Measurements from ENCODE around the gene CWC25. TPM values are rescaled to one million over a fixed set of nuclear protein-coding genes. Genes with fewer than 3 reads are reported as not detected.

The CWC25 gene
- total RNA-seq, 4 donors from 2014 or later, result 19.0 to 26.8 (median 22.1) TPM

DNA sequence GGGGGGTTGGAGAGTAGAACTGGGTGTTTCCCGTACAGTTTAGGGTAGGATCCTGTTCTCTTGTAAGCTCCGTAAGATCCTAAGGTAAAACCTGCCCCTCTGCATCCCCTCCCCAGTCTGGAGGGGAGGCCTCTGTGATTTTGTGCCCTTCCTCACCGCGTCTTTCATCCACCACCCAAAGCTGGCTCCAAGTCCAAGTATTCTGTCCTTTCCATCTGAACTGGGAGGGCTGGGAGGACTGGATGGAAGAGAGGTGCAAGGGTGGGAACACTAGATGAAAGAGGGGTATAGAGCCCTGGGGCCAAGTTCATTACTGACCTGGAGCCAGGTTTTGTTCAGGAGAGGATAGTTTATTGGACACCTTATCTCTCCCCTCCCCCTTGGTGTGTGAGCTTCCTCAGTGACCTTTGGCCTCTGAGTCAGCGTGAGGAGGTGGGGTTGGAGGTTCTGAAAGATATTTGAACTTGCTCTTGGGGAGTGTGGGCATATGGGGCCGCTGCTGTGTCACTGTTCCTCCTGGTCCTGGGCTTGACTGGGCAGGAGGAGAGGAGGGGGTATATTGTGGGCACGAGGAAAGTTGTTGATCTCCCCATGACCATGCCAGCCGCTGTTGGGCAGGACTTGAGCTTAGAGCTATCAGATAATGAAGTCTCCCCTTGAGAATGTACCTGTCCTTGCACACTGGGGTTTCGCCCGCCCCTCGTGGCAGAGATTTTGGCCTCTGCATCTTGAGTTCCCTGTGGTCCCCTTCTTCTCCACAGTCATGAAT is 46.3 kb upstream of the CWC25 start:
- Histone ChIP-seq H3K27me3 (no peaks in the 10 kb centered on the region), H3K36me3 (no peaks in the 10 kb centered on the region), H3K9me3 (no peaks in the 10 kb centered on the region), H3K4me3 (replicated peaks in 1 of 3) (peak overlapping the region in 2 of 3 donors; percentile 87 to 99), H3K27ac (peak overlapping the region; percentile 92 to 98 (median 95)), H3K4me1 (peaks cover 40 to 60% of the 10 kb centered on the region in 2 donors)
- peak; percentile 43 to 47 for DNase-seq
- intact Hi-C loops (cut with DNase I), result no loop called here
- TF ChIP-seq, protein P1, sequence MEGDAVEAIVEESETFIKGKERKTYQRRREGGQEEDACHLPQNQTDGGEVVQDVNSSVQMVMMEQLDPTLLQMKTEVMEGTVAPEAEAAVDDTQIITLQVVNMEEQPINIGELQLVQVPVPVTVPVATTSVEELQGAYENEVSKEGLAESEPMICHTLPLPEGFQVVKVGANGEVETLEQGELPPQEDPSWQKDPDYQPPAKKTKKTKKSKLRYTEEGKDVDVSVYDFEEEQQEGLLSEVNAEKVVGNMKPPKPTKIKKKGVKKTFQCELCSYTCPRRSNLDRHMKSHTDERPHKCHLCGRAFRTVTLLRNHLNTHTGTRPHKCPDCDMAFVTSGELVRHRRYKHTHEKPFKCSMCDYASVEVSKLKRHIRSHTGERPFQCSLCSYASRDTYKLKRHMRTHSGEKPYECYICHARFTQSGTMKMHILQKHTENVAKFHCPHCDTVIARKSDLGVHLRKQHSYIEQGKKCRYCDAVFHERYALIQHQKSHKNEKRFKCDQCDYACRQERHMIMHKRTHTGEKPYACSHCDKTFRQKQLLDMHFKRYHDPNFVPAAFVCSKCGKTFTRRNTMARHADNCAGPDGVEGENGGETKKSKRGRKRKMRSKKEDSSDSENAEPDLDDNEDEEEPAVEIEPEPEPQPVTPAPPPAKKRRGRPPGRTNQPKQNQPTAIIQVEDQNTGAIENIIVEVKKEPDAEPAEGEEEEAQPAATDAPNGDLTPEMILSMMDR (IDR thresholded peaks at IDR 0.05), result no peak
- peak in 1 of 2 donors; percentile 7 for TF ChIP-seq POLR2A (IDR thresholded peaks at IDR 0.05)
- WGBS, 2 donors, result 28 to 37% methylated on average over 11 of the region's 11 CpGs

DNA sequence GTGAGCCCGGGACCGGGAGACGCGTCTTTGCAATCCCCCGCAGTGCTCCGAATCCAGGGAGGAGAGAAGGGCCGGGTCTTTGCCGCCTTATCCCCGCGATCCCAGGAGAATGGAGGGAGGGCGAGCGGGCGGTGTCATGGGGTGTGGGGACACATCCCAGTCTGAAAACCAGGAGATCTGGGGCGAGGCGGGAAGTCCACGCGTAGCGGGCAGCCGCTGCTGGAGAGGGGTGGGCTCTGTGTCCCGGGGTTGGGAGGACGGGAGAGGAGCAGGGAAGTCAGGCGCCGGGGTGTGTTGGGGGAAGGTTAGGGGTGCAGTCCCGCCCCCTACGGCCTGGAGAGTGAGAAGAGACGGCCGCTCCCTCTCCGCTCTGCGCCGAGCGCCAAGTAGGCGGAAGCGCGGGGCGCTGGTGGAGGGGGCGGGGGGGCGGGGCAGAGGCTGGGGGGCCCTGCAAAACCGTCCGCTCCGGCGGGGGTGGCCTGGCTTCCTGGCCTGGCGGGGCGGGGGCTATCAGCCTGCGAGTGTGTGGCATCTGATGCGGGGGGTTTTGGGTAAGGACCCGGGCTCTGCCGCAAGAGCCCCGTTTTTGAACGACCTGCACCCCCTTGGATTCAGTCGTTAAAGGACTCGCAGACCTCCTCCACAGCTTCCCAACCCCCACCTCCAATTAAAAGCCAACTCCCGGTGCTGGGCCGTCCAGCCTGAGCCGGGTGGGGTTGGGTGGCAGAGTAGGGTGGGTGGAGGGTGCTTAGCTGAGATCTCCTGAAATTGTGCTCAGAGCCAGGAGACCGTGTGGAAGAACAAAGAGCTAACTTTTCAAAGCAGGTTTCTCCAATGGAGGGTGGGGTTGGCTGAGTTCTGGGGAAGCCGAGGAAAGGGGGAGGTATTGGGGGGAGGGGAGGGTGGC is 45.4 kb upstream of the CWC25 start:
- Histone ChIP-seq H3K4me3 (replicated peaks in 1 of 3) (peak overlapping the region; percentile 87 to 99 (median 92)), H3K4me1 (peaks cover 36 to 56% of the 10 kb centered on the region in 2 donors), H3K27ac (peak overlapping the region; percentile 92 to 98 (median 95)), H3K9me3 (no peaks in the 10 kb centered on the region), H3K36me3 (no peaks in the 10 kb centered on the region), H3K27me3 (no peaks in the 10 kb centered on the region)
- peak; percentile 74 to 77 for DNase-seq
- 0 to 1% methylated on average over 27 to 33 of the region's 56 CpGs for WGBS, 2 donors
- TF ChIP-seq, protein P1 (IDR thresholded peaks at IDR 0.05), result no peak
- no peak for TF ChIP-seq POLR2A (IDR thresholded peaks at IDR 0.05)
- intact Hi-C loops (cut with DNase I), result no loop called here

DNA sequence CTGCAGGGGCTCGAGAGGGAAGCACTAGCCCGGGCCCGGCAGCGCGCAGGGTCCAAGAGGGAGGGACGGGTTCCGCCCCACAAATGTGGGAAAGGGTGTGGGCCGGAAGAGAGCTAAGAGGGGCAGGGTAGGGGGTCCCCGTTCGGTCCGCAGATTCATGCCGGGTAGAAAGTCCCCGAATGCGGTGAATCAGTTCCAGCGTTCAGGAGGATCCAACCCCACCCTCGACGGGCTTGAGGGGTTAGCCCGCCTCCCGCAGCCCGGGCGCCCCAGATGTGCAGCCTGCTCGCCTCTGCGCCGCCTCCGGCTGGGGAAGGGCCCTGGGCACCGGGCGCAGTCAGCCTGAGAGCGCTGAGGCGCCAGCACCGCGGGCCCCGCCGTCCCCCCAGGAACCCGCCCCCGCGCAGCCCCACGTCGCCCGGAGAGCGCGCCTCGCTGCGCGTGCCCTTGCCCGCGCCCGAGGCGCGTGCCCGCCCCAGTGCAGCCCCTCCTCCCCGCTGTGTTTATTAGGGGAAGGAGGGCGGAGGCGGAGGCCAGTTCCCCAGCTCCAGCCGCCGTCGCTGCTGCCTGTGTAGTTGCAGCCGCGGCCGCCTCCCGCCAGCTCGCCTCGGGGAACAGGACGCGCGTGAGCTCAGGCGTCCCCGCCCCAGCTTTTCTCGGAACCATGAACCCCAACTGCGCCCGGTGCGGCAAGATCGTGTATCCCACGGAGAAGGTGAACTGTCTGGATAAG is 44.6 kb upstream of the CWC25 start, which contains the start of gene LASP1:
TSS of gene LASP1 (plus strand) at position 533 of the 733 bp plus-strand sequence. CDS start at position 665, 132 bp downstream.
- intact Hi-C loops (cut with DNase I), result no loop called here
- peaks cover 28 to 48% of the 10 kb centered on the region in 2 donors for H3K4me1 ChIP-seq
- no peaks in the 10 kb centered on the region for H3K9me3 ChIP-seq
- TF ChIP-seq POLR2A (IDR thresholded peaks at IDR 0.05), result peak; percentile 95 to 98
- TF ChIP-seq, protein P1 (IDR thresholded peaks at IDR 0.05), result peak in 2 of 6 experiments; percentile 1
- H3K27ac ChIP-seq, result peak within 1 kb of the TSS; percentile 92 to 98 (median 95)
- H3K36me3 ChIP-seq, result no peaks in the 10 kb centered on the region
- no peaks in the 10 kb centered on the region for H3K27me3 ChIP-seq
- peak; percentile 87 for DNase-seq
- WGBS, 2 donors, result 0% methylated on average over 8 to 21 of the region's 73 CpGs
- peak within 1 kb of the TSS; percentile 87 to 99 (median 92) for H3K4me3 ChIP-seq (replicated peaks in 1 of 3)

DNA sequence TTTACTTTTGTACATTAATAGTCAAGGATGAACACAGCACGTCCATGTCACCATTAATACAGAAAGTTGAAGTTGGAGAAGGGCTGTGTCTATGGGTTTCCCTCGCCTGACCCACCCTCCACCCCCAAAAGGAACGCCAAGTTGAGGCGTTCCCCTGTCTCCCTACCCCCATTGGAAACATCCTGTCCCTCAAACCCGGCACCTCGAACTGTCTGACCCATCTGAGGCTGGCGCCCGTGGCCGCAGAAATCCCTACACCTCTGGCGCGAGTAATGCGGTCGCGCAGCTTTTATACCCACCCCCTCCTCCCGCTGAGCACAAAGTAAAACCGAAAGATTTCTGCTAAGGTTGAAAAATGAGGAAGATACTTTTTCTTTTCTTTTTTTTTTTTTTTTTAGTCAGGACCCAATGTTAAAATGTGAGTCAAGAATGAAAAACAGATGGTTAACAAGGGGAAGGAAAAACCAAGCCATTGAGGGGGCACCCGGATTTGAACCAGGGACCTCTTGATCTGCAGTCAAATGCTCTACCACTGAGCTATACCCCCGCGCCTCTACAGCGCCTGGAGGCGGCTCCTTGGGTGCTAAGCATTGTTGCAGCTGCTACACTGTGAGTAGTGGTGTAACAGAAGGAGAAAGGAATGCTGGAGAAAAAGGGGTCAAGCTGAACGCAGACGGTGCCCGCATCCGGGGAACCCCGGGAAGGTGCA is 43.9 kb upstream of the CWC25 start:
- H3K4me3 ChIP-seq (replicated peaks in 1 of 3), result peak overlapping the region; percentile 87 to 99 (median 92)
- H3K27me3 ChIP-seq, result no peaks in the 10 kb centered on the region
- WGBS, 2 donors, result 4 to 7% methylated on average over 26 of the region's 26 CpGs
- no peaks in the 10 kb centered on the region for H3K9me3 ChIP-seq
- TF ChIP-seq POLR2A (IDR thresholded peaks at IDR 0.05), result no peak
- TF ChIP-seq, protein P1 (IDR thresholded peaks at IDR 0.05), result peak in 1 of 6 experiments; percentile 10
- intact Hi-C loops (cut with DNase I), result no loop called here
- H3K4me1 ChIP-seq, result peaks cover 21 to 40% of the 10 kb centered on the region in 2 donors
- H3K27ac ChIP-seq, result peak overlapping the region; percentile 92 to 98 (median 95)
- no peaks in the 10 kb centered on the region for H3K36me3 ChIP-seq
- peak; percentile 91 to 93 for DNase-seq

All from thyroid gland (tissue), 4 donors.